ENCODE data around the gene HAGHL.

GRCh38 chr16:709566-710499 lies 17.1 kb upstream of the HAGHL start:
- no peak for TF ChIP-seq CTCF (conservative IDR thresholded peaks at IDR 0.05; ENCODE audit: low read depth, low read length)
- no peak for TF ChIP-seq EZH2 (IDR thresholded peaks at IDR 0.05; ENCODE audit: borderline replicate concordance, low read depth, low read length, poor library complexity, severe bottlenecking)

Measured in A673 (cell line).